GM19035 (cell line): ENCODE measurements around the gene FADS3.

ENCODE experiments used
- ATAC-seq: cut with Tn5 transposase; IDR thresholded peaks from one replicate; pipeline ENCODE4 v1.9.1; 2021; ENCODE audit not compliant: unreplicated experiment

The FADS3 gene

GRCh38 chr11:61900251-61900650 lies 8.9 kb upstream of the FADS3 start:
- no peak for ATAC-seq

GRCh38 chr11:61899146-61899841 lies 7.9 kb upstream of the FADS3 start:
- peak; percentile 75 for ATAC-seq

DNA sequence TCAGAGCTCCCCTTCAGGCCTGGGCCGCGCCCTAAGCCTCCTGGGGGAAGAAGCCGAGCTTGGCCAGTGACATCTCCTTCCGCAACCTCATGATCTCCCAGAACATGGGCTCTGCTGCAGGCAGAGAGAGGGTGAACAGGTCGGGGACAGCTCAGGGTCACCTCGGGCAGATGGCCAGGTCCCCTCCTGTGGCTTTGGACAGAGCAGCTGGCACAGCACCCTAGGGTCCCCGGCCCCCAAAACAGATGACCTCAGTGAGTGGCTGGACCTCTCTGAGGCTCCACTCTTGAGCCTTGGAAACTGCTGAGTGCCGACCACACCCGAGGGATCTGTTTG lies 6.9 kb upstream of the FADS3 start:
- ATAC-seq = no peak

DNA sequence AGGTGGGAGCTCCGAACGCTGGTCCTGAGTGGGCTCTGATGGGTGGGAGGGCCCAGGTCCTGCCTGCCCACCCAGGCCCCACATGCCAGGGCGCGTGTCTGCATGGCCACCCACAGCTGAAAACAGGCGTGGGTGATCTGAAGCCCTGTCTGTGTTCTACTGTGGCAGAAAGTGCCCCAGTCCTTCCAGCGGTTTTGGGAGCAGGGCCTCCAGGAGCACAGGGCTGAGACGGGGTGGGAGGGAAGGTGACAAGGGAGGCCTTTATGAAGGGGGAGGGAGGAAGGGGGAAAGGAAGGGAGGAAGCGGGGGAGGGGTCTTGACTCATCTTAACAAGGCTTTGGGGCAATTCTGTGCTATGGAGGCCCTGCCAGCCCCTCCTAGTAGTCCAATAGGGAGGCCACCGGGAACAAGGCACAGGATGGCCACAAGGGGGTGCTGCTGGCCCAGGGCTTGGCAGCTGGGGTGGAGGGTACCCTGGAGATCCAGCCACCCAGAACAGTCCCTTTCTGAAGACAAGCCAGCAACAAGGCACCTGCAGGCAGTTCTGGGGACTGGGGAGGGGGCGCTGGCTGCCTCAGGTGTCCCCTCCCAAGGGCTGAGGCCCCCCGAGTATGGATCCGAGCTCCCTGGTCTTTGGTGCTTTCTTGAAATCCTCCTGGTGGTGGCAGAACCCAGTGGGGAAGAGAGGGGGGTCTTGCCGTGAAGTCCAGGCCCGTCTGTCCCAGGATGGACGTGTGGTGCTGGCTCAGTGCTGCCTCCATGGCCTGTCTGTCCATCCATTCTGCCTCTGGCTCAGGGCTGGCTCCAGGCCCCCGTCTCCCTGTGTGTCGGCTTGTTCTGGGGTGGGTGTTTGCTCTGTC lies 6.3 kb upstream of the FADS3 start:
- ATAC-seq = no peak

GRCh38 chr11:61896665-61897386 lies 5.5 kb upstream of the FADS3 start:
- no peak for ATAC-seq

DNA sequence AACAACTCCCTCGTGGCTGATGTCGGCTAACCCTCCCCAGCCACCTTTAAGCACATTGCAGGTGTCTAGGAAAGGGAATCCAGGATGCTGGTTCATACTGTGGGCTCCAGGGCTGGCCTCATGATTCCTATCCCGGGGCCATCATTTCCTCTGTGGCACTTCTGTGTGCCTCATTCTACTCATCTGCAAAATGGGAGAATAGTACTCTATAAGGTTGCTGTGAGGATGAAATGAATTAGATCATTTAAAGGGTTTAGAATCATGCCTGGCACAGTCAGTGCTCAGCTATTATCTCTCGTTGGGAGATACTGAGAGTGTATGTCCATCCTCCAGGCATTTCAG lies 4.3 kb upstream of the FADS3 start:
- no peak for ATAC-seq

GRCh38 chr11:61895046-61895717 lies 3.8 kb upstream of the FADS3 start:
- ATAC-seq = no peak

DNA sequence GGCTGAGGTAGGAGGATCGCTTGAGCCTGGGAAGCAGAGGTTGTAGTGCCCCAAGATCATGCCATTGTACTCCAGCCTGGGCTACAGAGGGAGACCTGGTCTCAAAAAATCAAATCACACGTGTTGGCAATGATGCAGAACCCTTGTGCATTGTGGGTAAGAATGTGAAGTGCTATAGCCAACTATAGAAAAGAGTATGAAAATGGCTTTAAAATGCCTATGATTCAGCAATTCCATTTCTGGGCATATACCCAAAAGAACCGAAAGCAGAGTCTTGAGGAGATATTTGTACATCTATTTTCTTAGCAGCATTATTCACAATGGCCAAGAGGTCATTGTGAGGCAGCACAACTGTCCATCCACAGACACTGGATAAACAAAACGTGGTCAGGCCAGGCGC lies 2.6 kb upstream of the FADS3 start:
- no peak for ATAC-seq

GRCh38 chr11:61892085-61892370 lies 683 bp upstream of the FADS3 start:
- ATAC-seq = no peak

GRCh38 chr11:61890529-61891330 lies 615 bp downstream of the FADS3 start:
- peak; percentile 23 for ATAC-seq

DNA sequence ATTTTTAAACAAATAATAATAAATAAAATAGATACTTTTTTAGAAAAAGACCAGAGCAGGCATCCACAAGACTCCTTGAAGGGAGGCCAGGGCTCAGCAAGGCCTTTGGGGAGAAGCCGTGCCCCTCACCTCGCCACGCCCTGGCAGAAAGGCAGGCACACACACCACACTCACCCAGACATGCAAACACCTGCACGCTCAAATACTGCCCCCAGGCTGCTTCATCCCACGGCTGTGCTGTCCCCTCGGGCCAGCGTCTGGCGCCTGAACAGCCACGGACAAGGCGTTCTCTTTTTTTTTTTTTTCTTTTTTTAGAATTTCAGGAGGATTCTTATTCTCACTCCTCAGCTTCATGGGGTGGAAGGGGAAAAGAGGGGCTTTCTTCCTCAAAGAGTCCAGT lies 1.5 kb downstream of the FADS3 start:
- ATAC-seq = no peak

DNA sequence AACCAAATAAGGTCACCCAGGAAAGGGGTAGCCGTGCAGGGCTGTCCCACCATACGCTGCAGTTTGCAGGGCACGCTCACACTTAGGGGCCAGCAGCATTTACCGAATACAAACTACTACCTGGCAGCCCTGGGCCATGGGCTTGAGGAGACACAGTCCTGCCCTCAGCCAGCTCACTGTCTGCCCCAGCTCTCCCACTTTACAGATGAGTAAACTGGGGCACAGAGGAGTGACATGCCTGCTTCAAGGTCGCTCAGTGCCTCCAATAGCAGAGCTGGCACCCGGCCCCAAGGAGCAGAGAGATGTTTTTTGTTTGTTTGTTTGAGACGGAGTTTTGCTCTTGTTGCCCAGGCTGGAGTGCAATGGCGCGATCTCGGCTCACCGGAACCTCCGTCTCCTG lies 2.8 kb downstream of the FADS3 start:
- no peak for ATAC-seq

GRCh38 chr11:61887839-61888494 lies 3.4 kb downstream of the FADS3 start:
- ATAC-seq = no peak

DNA sequence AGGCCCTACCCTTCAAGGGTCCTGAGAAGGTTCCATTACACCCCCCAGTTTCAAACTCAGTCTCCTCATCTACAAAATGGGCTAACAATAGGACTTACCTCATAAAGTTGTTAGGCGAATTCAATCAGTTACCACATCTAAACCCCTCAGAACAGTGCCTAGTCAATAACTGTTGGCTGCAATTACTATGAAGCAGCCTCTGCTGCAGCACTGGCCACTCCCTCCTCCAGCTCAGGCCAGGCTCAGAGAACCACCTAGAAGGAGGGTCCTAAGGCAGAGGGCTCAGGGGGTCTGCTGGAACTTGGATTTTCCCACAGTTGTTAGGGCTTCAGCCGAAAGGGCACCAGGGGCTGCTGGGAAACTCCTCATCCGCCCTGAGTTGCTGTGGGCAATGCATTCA lies 4.7 kb downstream of the FADS3 start:
- no peak for ATAC-seq

- ATAC-seq = no peak
Measured at GRCh38 chr11:61885784-61886580, 5.4 kb downstream of the FADS3 start.

GRCh38 chr11:61885166-61885778 lies 6.1 kb downstream of the FADS3 start:
- no peak for ATAC-seq

- ATAC-seq = no peak
Measured at GRCh38 chr11:61883947-61884346, 7.4 kb downstream of the FADS3 start.

GRCh38 chr11:61883327-61883726 lies 8.0 kb downstream of the FADS3 start:
- ATAC-seq = no peak

- no peak for ATAC-seq
Measured at GRCh38 chr11:61882879-61883278, 8.5 kb downstream of the FADS3 start.
